AG10803 (cell line): ENCODE measurements around the gene COL15A1.
A peak's percentile ranks its signal among the peaks of the same experiment; 100 is the strongest.

Experiments used
- DNase-seq: peaks from one replicate; pipeline ENCODE4 v3.0.0; 2010; ENCODE audit warnings: low read depth
- H3K4me3 ChIP-seq: 2 replicates; pipeline ENCODE4 v1.5.1; 2011; ENCODE audit warnings: mild to moderate bottlenecking, low read length, control low read depth
- CTCF ChIP-seq: conservative IDR thresholded peaks from 2 replicates; pipeline ENCODE4 v1.5.1; 2011; ENCODE audit warnings: mild to moderate bottlenecking, low read length, control low read depth, inconsistent platforms

The COL15A1 gene

GRCh38 chr9:99101271-99101670, 157.6 kb downstream of the COL15A1 start:
- no peak for DNase-seq
- TF ChIP-seq CTCF = no peak
- no peak overlapping the region for H3K4me3 ChIP-seq

- H3K4me3 ChIP-seq = no peak overlapping the region
- TF ChIP-seq CTCF = no peak
- DNase-seq = no peak
Observed at GRCh38 chr9:99101812-99102211, 158.1 kb downstream of the COL15A1 start.

GRCh38 chr9:99103054-99103895, 159.6 kb downstream of the COL15A1 start:
- DNase-seq = no peak
- no peak for TF ChIP-seq CTCF
- H3K4me3 ChIP-seq = peak overlapping the region; percentile 2; the same call in 1 of the 2 replicates

- H3K4me3 ChIP-seq = peak overlapping the region; percentile 63
- TF ChIP-seq CTCF = no peak
- peak; percentile 67 for DNase-seq
Observed at GRCh38 chr9:99103901-99104458, 160.3 kb downstream of the COL15A1 start.

- H3K4me3 ChIP-seq = peak within 1 kb of the TSS; percentile 84
- DNase-seq = peak; percentile 93
- TF ChIP-seq CTCF = no peak
Observed at GRCh38 chr9:99104459-99105151, 160.9 kb downstream of the COL15A1 start, which contains the start of gene TGFBR1. Gene TGFBR1 (plus strand): TSS chr9:99105113. CDS start chr9:99105206, 93 bp downstream.

- peak overlapping the region; percentile 84 for H3K4me3 ChIP-seq
- DNase-seq = peak; percentile 85
- TF ChIP-seq CTCF = no peak
Observed at GRCh38 chr9:99105152-99106043, 161.7 kb downstream of the COL15A1 start.
